ENCODE results near the gene KLHL36.

GRCh38 chr16:84599521-84600202, 48.6 kb upstream of the KLHL36 start:
- TF ChIP-seq ZNF8 (CRISPR knock-in tag; IDR thresholded peaks at IDR 0.05) (no peak), ZC3H10 (CRISPR knock-in tag; IDR thresholded peaks at IDR 0.05) (no peak), ZNF565 (CRISPR knock-in tag; conservative IDR thresholded peaks at IDR 0.05; ENCODE audit: low read depth) (no peak), ARNTL (CRISPR knock-in tag; IDR thresholded peaks at IDR 0.05; ENCODE audit: borderline replicate concordance, low read depth) (no peak), ZFP3 (CRISPR knock-in tag; IDR thresholded peaks at IDR 0.05) (0 out of 2 replicates have a peak, but pooled peaks have one; percentile 29), CREB5 (CRISPR knock-in tag; IDR thresholded peaks at IDR 0.05; ENCODE audit: low read depth) (no peak), ZFP30 (CRISPR knock-in tag; IDR thresholded peaks at IDR 0.05) (no peak), BACH2 (CRISPR knock-in tag; IDR thresholded peaks at IDR 0.05; ENCODE audit: borderline replicate concordance) (no peak), POU6F1 (CRISPR knock-in tag; IDR thresholded peaks at IDR 0.05; ENCODE audit: borderline replicate concordance, low read depth) (no peak), ESRRG (CRISPR knock-in tag; IDR thresholded peaks at IDR 0.05) (no peak), RARB (CRISPR knock-in tag; IDR thresholded peaks at IDR 0.05) (no peak), PATZ1 (CRISPR knock-in tag; IDR thresholded peaks at IDR 0.05; ENCODE audit: borderline replicate concordance) (no peak), CSDC2 (CRISPR knock-in tag; IDR thresholded peaks at IDR 0.05) (no peak)

All from SK-N-SH treated with all-trans-retinoic acid at 6 μM for 48 hours (cell line).